ENCODE results near the gene SNX12.

DNA sequence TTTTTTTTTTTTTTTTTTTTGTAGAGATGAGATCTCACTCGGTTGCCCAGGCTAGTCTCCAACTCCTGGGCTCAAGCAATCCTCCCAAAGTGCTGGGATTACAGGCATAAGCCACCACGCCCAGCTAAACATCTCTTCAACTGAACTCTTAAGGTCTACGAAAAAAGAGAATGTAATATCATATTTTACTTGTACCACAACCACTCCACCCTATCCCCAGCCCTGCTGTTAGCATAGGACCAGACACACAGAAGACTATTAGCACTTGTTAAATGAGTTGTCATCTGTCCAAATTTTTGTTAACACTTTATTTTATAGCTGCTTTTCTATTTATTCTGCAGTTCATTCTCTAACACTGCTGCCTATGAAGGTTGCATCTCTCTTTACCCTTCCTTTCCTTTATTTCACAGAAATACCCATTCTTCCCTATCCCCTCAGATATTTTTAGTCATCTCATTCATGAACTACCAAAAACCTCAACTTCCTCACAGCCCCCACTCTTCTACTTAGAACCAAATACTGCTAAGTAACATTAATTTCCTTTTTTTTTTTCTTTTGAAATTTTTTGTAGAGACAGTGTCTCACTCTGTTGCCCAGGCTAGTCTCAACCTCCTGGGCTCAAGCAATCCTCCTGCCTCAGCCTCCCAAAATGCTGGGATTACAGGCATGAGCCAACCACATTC, 10.1 kb downstream of the SNX12 start:
- TF ChIP-seq RAD21 (conservative IDR thresholded peaks at IDR 0.05) (no peak), EP300 (conservative IDR thresholded peaks at IDR 0.05; ENCODE audit: poor library complexity, severe bottlenecking) (no peak), TAF1 (IDR thresholded peaks at IDR 0.05; ENCODE audit: low read depth) (no peak), POLR2AphosphoS5 (IDR thresholded peaks at IDR 0.05) (no peak)
- TF ChIP-seq, protein P1, sequence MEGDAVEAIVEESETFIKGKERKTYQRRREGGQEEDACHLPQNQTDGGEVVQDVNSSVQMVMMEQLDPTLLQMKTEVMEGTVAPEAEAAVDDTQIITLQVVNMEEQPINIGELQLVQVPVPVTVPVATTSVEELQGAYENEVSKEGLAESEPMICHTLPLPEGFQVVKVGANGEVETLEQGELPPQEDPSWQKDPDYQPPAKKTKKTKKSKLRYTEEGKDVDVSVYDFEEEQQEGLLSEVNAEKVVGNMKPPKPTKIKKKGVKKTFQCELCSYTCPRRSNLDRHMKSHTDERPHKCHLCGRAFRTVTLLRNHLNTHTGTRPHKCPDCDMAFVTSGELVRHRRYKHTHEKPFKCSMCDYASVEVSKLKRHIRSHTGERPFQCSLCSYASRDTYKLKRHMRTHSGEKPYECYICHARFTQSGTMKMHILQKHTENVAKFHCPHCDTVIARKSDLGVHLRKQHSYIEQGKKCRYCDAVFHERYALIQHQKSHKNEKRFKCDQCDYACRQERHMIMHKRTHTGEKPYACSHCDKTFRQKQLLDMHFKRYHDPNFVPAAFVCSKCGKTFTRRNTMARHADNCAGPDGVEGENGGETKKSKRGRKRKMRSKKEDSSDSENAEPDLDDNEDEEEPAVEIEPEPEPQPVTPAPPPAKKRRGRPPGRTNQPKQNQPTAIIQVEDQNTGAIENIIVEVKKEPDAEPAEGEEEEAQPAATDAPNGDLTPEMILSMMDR (IDR thresholded peaks at IDR 0.05; ENCODE audit: poor library complexity, severe bottlenecking) = no peak
- TF ChIP-seq, protein P2, sequence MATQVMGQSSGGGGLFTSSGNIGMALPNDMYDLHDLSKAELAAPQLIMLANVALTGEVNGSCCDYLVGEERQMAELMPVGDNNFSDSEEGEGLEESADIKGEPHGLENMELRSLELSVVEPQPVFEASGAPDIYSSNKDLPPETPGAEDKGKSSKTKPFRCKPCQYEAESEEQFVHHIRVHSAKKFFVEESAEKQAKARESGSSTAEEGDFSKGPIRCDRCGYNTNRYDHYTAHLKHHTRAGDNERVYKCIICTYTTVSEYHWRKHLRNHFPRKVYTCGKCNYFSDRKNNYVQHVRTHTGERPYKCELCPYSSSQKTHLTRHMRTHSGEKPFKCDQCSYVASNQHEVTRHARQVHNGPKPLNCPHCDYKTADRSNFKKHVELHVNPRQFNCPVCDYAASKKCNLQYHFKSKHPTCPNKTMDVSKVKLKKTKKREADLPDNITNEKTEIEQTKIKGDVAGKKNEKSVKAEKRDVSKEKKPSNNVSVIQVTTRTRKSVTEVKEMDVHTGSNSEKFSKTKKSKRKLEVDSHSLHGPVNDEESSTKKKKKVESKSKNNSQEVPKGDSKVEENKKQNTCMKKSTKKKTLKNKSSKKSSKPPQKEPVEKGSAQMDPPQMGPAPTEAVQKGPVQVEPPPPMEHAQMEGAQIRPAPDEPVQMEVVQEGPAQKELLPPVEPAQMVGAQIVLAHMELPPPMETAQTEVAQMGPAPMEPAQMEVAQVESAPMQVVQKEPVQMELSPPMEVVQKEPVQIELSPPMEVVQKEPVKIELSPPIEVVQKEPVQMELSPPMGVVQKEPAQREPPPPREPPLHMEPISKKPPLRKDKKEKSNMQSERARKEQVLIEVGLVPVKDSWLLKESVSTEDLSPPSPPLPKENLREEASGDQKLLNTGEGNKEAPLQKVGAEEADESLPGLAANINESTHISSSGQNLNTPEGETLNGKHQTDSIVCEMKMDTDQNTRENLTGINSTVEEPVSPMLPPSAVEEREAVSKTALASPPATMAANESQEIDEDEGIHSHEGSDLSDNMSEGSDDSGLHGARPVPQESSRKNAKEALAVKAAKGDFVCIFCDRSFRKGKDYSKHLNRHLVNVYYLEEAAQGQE (IDR thresholded peaks at IDR 0.05; ENCODE audit: borderline replicate concordance) = no peak
